Naive B cell (primary cell): ENCODE data around the gene ENTPD2. TPM values are rescaled to one million over a fixed set of nuclear protein-coding genes. Genes with fewer than 3 reads are reported as not detected.

ENCODE experiments used
- ATAC-seq, 2 donors: fragments of 150-1000 bp; cut with Tn5 transposase; 2 replicates each; pipeline ENCODE4 v1.10.0; 2021; ENCODE audit warnings: low read depth in 2 of 2, mild to moderate bottlenecking in 2 of 2, moderate library complexity in 2 of 2
- DNase-seq: peaks from one replicate; pipeline ENCODE4 v3.0.0; 2022
- H3K27ac Mint-ChIP-seq, 6 donors: one replicate each; pipeline ENCODE4 v1.8.0; 2020 to 2022; ENCODE audit warnings: mild to moderate bottlenecking in 6 of 6, mixed read lengths in 6 of 6, moderate library complexity in 5 of 6, inconsistent platforms in 2 of 6
- H3K27me3 Mint-ChIP-seq, 3 donors: one replicate each; pipeline ENCODE4 v1.8.0; 2021 to 2022; ENCODE audit warnings: mixed read lengths in 3 of 3, mild to moderate bottlenecking in 1 of 3
- H3K36me3 Mint-ChIP-seq, 2 donors: one replicate each; pipeline ENCODE4 v1.8.0; 2020 to 2022; ENCODE audit warnings: mixed read lengths in 2 of 2, inconsistent platforms in 1 of 2, mild to moderate bottlenecking in 1 of 2
- H3K4me1 Mint-ChIP-seq, 3 donors: one replicate each; pipeline ENCODE4 v1.8.0; 2020 to 2022; ENCODE audit warnings: mixed read lengths in 3 of 3, inconsistent platforms in 1 of 3, mild to moderate bottlenecking in 1 of 3, moderate library complexity in 1 of 3
- H3K4me3 Mint-ChIP-seq, 8 donors: one replicate each; pipeline ENCODE4 v1.8.0; 2020 to 2022; ENCODE audit warnings: mild to moderate bottlenecking in 8 of 8, mixed read lengths in 8 of 8, moderate library complexity in 8 of 8, inconsistent platforms in 2 of 8
- H3K9me3 Mint-ChIP-seq, 7 donors: one replicate each; pipeline ENCODE4 v1.8.0; 2020 to 2022; ENCODE audit warnings: mixed read lengths in 7 of 7, mild to moderate bottlenecking in 5 of 7, inconsistent platforms in 2 of 7, moderate library complexity in 1 of 7
- polyA plus RNA-seq, 6 donors: library from polyadenylated mRNA; unstranded; fragments of 300-500 nt; fragmentation: Illumina TruSeq; gene quantifications; one replicate each; pipeline ENCODE4 v1.2.3, GENCODE V29; 2021; ENCODE audit warnings: low read depth in 6 of 6

ENTPD2 gene
- polyA plus RNA-seq, 6 donors from 2014 or later, result not detected

- no peak overlapping the region for H3K4me3 Mint-ChIP-seq
- peak overlapping the region in 1 of 6 donors; percentile 60 for H3K27ac Mint-ChIP-seq
- H3K36me3 Mint-ChIP-seq, result no peaks in the 10 kb centered on the region
- H3K9me3 Mint-ChIP-seq, result no peaks in the 10 kb centered on the region
- ATAC-seq (no peak), DNase-seq (no peak)
- peaks cover 3 to 8% (median 4%) of the 10 kb centered on the region in 3 donors for H3K27me3 Mint-ChIP-seq
- peaks cover 14 to 30% (median 29%) of the 10 kb centered on the region in 3 donors for H3K4me1 Mint-ChIP-seq
Observed at GRCh38 chr9:137002646-137003041, 51.2 kb downstream of the ENTPD2 start.

GRCh38 chr9:137001857-137002645 is 51.8 kb downstream of the ENTPD2 start:
- H3K4me1 Mint-ChIP-seq, result peaks cover 15 to 33% (median 31%) of the 10 kb centered on the region in 3 donors
- H3K27ac Mint-ChIP-seq, result peak overlapping the region in 1 of 6 donors; percentile 60
- no peaks in the 10 kb centered on the region for H3K36me3 Mint-ChIP-seq
- H3K9me3 Mint-ChIP-seq, result no peaks in the 10 kb centered on the region
- peaks cover 3 to 12% (median 6%) of the 10 kb centered on the region in 3 donors for H3K27me3 Mint-ChIP-seq
- ATAC-seq (no peak), DNase-seq (no peak)
- H3K4me3 Mint-ChIP-seq, result no peak overlapping the region

DNA sequence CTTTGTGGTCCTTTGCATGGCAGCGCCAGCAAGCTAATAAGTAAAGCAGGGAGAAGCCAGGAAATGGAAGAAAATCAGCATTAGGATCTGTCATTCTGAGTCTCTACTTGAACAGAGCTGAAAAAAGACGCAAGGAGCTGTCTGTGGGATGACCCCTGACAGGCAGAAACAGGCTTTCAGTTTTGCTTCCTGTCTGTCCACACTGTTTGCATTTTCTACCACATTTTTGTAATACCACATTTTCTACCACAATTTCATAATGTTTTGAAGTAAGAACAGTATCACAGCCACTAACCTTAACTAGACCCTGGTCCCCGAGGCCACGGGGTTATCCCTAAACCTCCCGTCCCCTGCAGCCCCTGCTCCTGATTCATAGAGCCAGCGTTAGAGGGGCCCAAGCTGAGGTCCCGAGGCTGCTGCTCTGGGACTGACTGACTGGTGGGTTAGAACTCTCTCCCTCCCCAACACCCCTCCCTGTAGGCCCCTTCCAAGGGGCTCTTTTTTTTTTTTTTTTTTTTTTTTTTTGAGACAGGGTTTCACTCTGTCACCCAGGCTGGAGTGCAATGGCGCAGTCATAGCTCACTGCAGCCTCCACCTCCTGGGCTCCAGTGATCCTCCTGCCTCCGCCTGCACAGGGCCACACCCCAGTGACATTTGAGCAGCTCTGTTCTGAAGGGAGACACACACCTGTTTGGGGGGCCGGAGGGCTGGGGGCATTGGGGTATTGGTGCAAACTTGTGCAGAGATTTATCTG is 53.5 kb downstream of the ENTPD2 start:
- peaks cover 15 to 42% (median 39%) of the 10 kb centered on the region in 3 donors for H3K4me1 Mint-ChIP-seq
- peak; percentile 65 to 68 for ATAC-seq
- peaks cover 3 to 18% (median 6%) of the 10 kb centered on the region in 3 donors for H3K27me3 Mint-ChIP-seq
- peak; percentile 55 for DNase-seq
- H3K9me3 Mint-ChIP-seq, result no peaks in the 10 kb centered on the region
- peak overlapping the region; percentile 36 to 94 (median 77) for H3K27ac Mint-ChIP-seq
- H3K36me3 Mint-ChIP-seq, result no peaks in the 10 kb centered on the region
- H3K4me3 Mint-ChIP-seq, result peak overlapping the region in 7 of 8 donors; percentile 30 to 85 (median 65)

Other genes with a start within 250 kb of the ENTPD2 start
- 10 to 100 TPM in 3 of 6 donors, 1 to 10 TPM in 3; 3.8 to 16.8 (median 9.7) TPM for gene RABL6, start 246.1 kb downstream of the ENTPD2 start, polyA plus RNA-seq
- under 1 TPM in 1 of 6 donors, not detected in 5; 0.08 TPM for gene AJM1, start 211.6 kb downstream of the ENTPD2 start, polyA plus RNA-seq
- gene PHPT1, start 204.7 kb downstream of the ENTPD2 start, polyA plus RNA-seq, result 10 to 100 TPM; 48.0 to 67.7 (median 49.6) TPM
- gene MAMDC4, start 201.7 kb downstream of the ENTPD2 start, polyA plus RNA-seq, result not detected
- gene EDF1, start 187.8 kb downstream of the ENTPD2 start, polyA plus RNA-seq, result 100 to 1,000 TPM; 267 to 324 (median 299) TPM
- 10 to 100 TPM; 13.2 to 29.9 (median 18.4) TPM for gene TRAF2, start 167.5 kb downstream of the ENTPD2 start, polyA plus RNA-seq
- gene FBXW5, start 109.3 kb downstream of the ENTPD2 start, polyA plus RNA-seq, result 100 to 1,000 TPM in 1 of 6 donors, 10 to 100 TPM in 5; 48.2 to 105 (median 55.1) TPM
- not detected for gene C8G, start 108.8 kb downstream of the ENTPD2 start, polyA plus RNA-seq
- not detected for gene LCN12, start 101.8 kb downstream of the ENTPD2 start, polyA plus RNA-seq
- 1 to 10 TPM in 1 of 6 donors, under 1 TPM in 1, not detected in 4; 0.41 to 1.4 TPM for gene PTGDS, start 76.6 kb downstream of the ENTPD2 start, polyA plus RNA-seq
- gene LCNL1, start 71.1 kb downstream of the ENTPD2 start, polyA plus RNA-seq, result not detected
- 10 to 100 TPM; 31.7 to 39.8 (median 35.6) TPM for gene PAXX, start 61.6 kb downstream of the ENTPD2 start, polyA plus RNA-seq
- gene CLIC3, start 57.5 kb downstream of the ENTPD2 start, polyA plus RNA-seq, result 1 to 10 TPM in 3 of 6 donors, under 1 TPM in 2, not detected in 1; 0.82 to 2.7 (median 1.1) TPM
- 1 to 10 TPM in 3 of 6 donors, under 1 TPM in 2, not detected in 1; 0.63 to 3.9 (median 1.3) TPM for gene ABCA2, start 25.8 kb downstream of the ENTPD2 start, polyA plus RNA-seq
- 1 to 10 TPM in 5 of 6 donors, under 1 TPM in 1; 0.93 to 7.4 (median 2.9) TPM for gene FUT7, start 22.0 kb downstream of the ENTPD2 start, polyA plus RNA-seq
- gene NPDC1, start 7.9 kb downstream of the ENTPD2 start, polyA plus RNA-seq, result under 1 TPM in 1 of 6 donors, not detected in 5; 0.68 TPM
- gene SAPCD2, start 16.5 kb upstream of the ENTPD2 start, polyA plus RNA-seq, result under 1 TPM in 1 of 6 donors, not detected in 5; 0.05 TPM
- gene UAP1L1, start 23.5 kb upstream of the ENTPD2 start, polyA plus RNA-seq, result 1 to 10 TPM; 1.7 to 6.1 (median 3.5) TPM
- gene MAN1B1, start 32.9 kb upstream of the ENTPD2 start, polyA plus RNA-seq, result 10 to 100 TPM; 19.6 to 30.4 (median 24.3) TPM
- gene DPP7, start 60.7 kb upstream of the ENTPD2 start, polyA plus RNA-seq, result 100 to 1,000 TPM in 4 of 6 donors, 10 to 100 TPM in 2; 71.5 to 142 (median 102) TPM
- gene GRIN1, start 85.1 kb upstream of the ENTPD2 start, polyA plus RNA-seq, result not detected
- gene LRRC26, start 116.0 kb upstream of the ENTPD2 start, polyA plus RNA-seq, result not detected
- gene TMEM210, start 118.0 kb upstream of the ENTPD2 start, polyA plus RNA-seq, result not detected
- gene ANAPC2, start 134.5 kb upstream of the ENTPD2 start, polyA plus RNA-seq, result 1 to 10 TPM; 6.1 to 9.3 (median 7.5) TPM
- 100 to 1,000 TPM; 112 to 145 (median 132) TPM for gene SSNA1, start 134.6 kb upstream of the ENTPD2 start, polyA plus RNA-seq
- 1 to 10 TPM in 1 of 6 donors, under 1 TPM in 5; 0.21 to 1.1 (median 0.48) TPM for gene TPRN, start 146.7 kb upstream of the ENTPD2 start, polyA plus RNA-seq
- 100 to 1,000 TPM; 119 to 191 (median 142) TPM for gene TMEM203, start 151.6 kb upstream of the ENTPD2 start, polyA plus RNA-seq
- gene NDOR1, start 151.6 kb upstream of the ENTPD2 start, polyA plus RNA-seq, result 1 to 10 TPM; 4.4 to 9.3 (median 5.2) TPM
- under 1 TPM in 1 of 6 donors, not detected in 5; 0.30 TPM for gene RNF208, start 168.2 kb upstream of the ENTPD2 start, polyA plus RNA-seq
- not detected for gene CYSRT1, start 171.1 kb upstream of the ENTPD2 start, polyA plus RNA-seq
- not detected for gene RNF224, start 173.4 kb upstream of the ENTPD2 start, polyA plus RNA-seq
- not detected for gene SLC34A3, start 176.8 kb upstream of the ENTPD2 start, polyA plus RNA-seq
- gene TUBB4B, start 187.2 kb upstream of the ENTPD2 start, polyA plus RNA-seq, result 10 to 100 TPM; 22.7 to 53.2 (median 40.2) TPM
- not detected for gene STPG3, start 197.2 kb upstream of the ENTPD2 start, polyA plus RNA-seq
- gene NELFB, start 201.3 kb upstream of the ENTPD2 start, polyA plus RNA-seq, result 10 to 100 TPM; 23.5 to 37.8 (median 27.2) TPM
- 1 to 10 TPM; 2.4 to 6.2 (median 4.1) TPM for gene TOR4A, start 223.7 kb upstream of the ENTPD2 start, polyA plus RNA-seq
- under 1 TPM in 1 of 6 donors, not detected in 5; 0.37 TPM for gene NRARP, start 248.2 kb upstream of the ENTPD2 start, polyA plus RNA-seq